GM23338 (cell line): ENCODE results near the gene CCDC120. TPM values are rescaled to one million over a fixed set of nuclear protein-coding genes. Genes with fewer than 3 reads are reported as not detected.

Source experiments
- ATAC-seq: fragments of 200-7000 bp; cut with Tn5 transposase; 3 replicates; pipeline ENCODE4 v1.9.1; 2020
- DNase-seq: peaks from one replicate; pipeline ENCODE4 v3.0.0-alpha.2; 2015; ENCODE audit warnings: low spot score
- H2AFZ ChIP-seq: fragments of 200-600 bp; sonication (generic); 2 replicates; pipeline ENCODE4 v1.8.0; 2016; ENCODE audit warnings: antibody characterized with exemption, mild to moderate bottlenecking, moderate library complexity
- H3F3A ChIP-seq: fragments of 200-600 bp; sonication (generic); replicated peaks from 2 replicates; pipeline ENCODE4 v1.8.0; 2017; ENCODE audit warnings: antibody characterized with exemption, mixed run types, low read depth
- H3K27ac ChIP-seq: fragments of 200-600 bp; sonication (generic); 2 replicates; pipeline ENCODE4 v1.6.1; 2016; ENCODE audit warnings: low read depth
- H3K27me3 ChIP-seq: fragments of 200-600 bp; sonication (generic); 2 replicates; pipeline ENCODE4 v1.8.0; 2016; ENCODE audit warnings: mild to moderate bottlenecking, mixed run types, moderate library complexity; ENCODE audit not compliant: insufficient read depth
- H3K36me3 ChIP-seq: fragments of 200-600 bp; sonication (generic); 2 replicates; pipeline ENCODE4 v1.8.0; 2016; ENCODE audit warnings: mild to moderate bottlenecking; ENCODE audit not compliant: insufficient read depth
- H3K4me1 ChIP-seq: fragments of 200-600 bp; sonication (generic); 2 replicates; pipeline ENCODE4 v1.8.0; 2016; ENCODE audit warnings: mild to moderate bottlenecking, moderate library complexity; ENCODE audit not compliant: insufficient read depth
- H3K4me2 ChIP-seq: fragments of 200-600 bp; sonication (generic); 2 replicates; pipeline ENCODE4 v1.7.1; 2017; ENCODE audit warnings: mixed run types
- H3K4me3 ChIP-seq: fragments of 200-600 bp; sonication (generic); 2 replicates; pipeline ENCODE4 v1.6.1; 2016; ENCODE audit warnings: mixed run types
- H3K79me2 ChIP-seq: fragments of 200-600 bp; sonication (generic); replicated peaks from 2 replicates; pipeline ENCODE4 v1.8.0; 2017; ENCODE audit warnings: mild to moderate bottlenecking; ENCODE audit not compliant: insufficient read depth
- H3K9me2 ChIP-seq: fragments of 200-600 bp; sonication (generic); 2 replicates; pipeline ENCODE4 v1.8.0; 2017; ENCODE audit not compliant: insufficient read depth
- H4K20me1 ChIP-seq: fragments of 200-600 bp; sonication (generic); replicated peaks from 2 replicates; pipeline ENCODE4 v1.8.0; 2017; ENCODE audit warnings: mild to moderate bottlenecking; ENCODE audit not compliant: insufficient read depth
- H3K27ac Mint-ChIP-seq: 2 replicates; pipeline ENCODE4 v1.8.0; 2020; ENCODE audit warnings: inconsistent platforms, mild to moderate bottlenecking, moderate library complexity, mixed read lengths
- H3K27me3 Mint-ChIP-seq: 3 replicates; pipeline ENCODE4 v1.8.0; 2022; ENCODE audit warnings: low read depth, mild to moderate bottlenecking, moderate library complexity, mixed read lengths, inconsistent platforms; ENCODE audit not compliant: insufficient read depth, poor library complexity
- H3K36me3 Mint-ChIP-seq: 3 replicates; pipeline ENCODE4 v1.8.0; 2021; ENCODE audit warnings: low read depth, mild to moderate bottlenecking, inconsistent platforms, moderate library complexity, mixed read lengths
- H3K4me1 Mint-ChIP-seq: 3 replicates; pipeline ENCODE4 v1.8.0; 2020; ENCODE audit warnings: mild to moderate bottlenecking, inconsistent platforms, mixed read lengths
- H3K4me3 Mint-ChIP-seq: 3 replicates; pipeline ENCODE4 v1.8.0; 2021; ENCODE audit warnings: moderate library complexity, mild to moderate bottlenecking, inconsistent platforms, mixed read lengths
- H3K9me3 Mint-ChIP-seq: 3 replicates; pipeline ENCODE4 v1.8.0; 2020; ENCODE audit warnings: moderate library complexity, mild to moderate bottlenecking, inconsistent platforms, mixed read lengths
- CREB1 ChIP-seq: fragments of 250-450 bp; sonication (Bioruptor Pico); IDR thresholded peaks from 2 replicates; pipeline ENCODE4 v1.5.0; 2020; ENCODE audit warnings: low read depth, mild to moderate bottlenecking, moderate library complexity
- CTCF ChIP-seq, 2 experiments: fragments of 200-600 bp in 1 of 2; sonication (generic) in 1 of 2; conservative IDR thresholded peaks; 2 replicates each; pipeline versions ENCODE4 v1.5.1 to v1.6.1; 2016 to 2017; ENCODE audit warnings: antibody characterized with exemption in 2 of 2, low read depth in 2 of 2, mild to moderate bottlenecking in 2 of 2, moderate library complexity in 1 of 2
- EZH2 ChIP-seq: fragments of 200-600 bp; sonication (generic); IDR thresholded peaks from one replicate; pipeline ENCODE4 v1.8.0; 2017; ENCODE audit warnings: antibody characterized with exemption, mild to moderate bottlenecking, low read depth; ENCODE audit not compliant: unreplicated experiment
- EZH2phosphoT487 ChIP-seq: fragments of 200-600 bp; sonication (generic); IDR thresholded peaks from one replicate; pipeline ENCODE4 v1.8.1; 2018; ENCODE audit warnings: antibody characterized with exemption; ENCODE audit not compliant: unreplicated experiment
- JUNB ChIP-seq: IDR thresholded peaks from one replicate; pipeline ENCODE4 v1.6.1; 2016; ENCODE audit warnings: antibody characterized with exemption; ENCODE audit not compliant: unreplicated experiment
- NANOG ChIP-seq: IDR thresholded peaks from 2 replicates; pipeline ENCODE4 v1.6.1; 2016; ENCODE audit warnings: antibody characterized with exemption, borderline replicate concordance
- POLR2AphosphoS5 ChIP-seq: IDR thresholded peaks from 2 replicates; pipeline ENCODE4 v1.6.1; 2016; ENCODE audit warnings: antibody characterized with exemption, low read depth
- STAT1 ChIP-seq: IDR thresholded peaks from one replicate; pipeline ENCODE4 v1.6.1; 2016; ENCODE audit warnings: antibody characterized with exemption; ENCODE audit not compliant: unreplicated experiment
- ZNF114 ChIP-seq: fragments of 250-450 bp; sonication (Bioruptor Pico); IDR thresholded peaks from 2 replicates; pipeline ENCODE4 v1.5.0; 2020; ENCODE audit warnings: mild to moderate bottlenecking, moderate library complexity
- ZNF331 ChIP-seq: fragments of 250-450 bp; sonication (Bioruptor Pico); IDR thresholded peaks from 2 replicates; pipeline ENCODE4 v1.5.0; 2020; ENCODE audit warnings: low read depth, mild to moderate bottlenecking, moderate library complexity
- polyA plus RNA-seq: library from polyadenylated mRNA; unstranded; fragments of >200 nt; fragmentation: Nextera tagmentation; extraction: Ambion mirVana; gene quantifications from 2 replicates; pipeline ENCODE4 v1.2.1, GENCODE V29; 2016
- total RNA-seq: library from RNA; depleted of rRNA; stranded (reverse); fragments of >200 nt; shearing (Covaris generic); gene quantifications from 2 replicates; pipeline ENCODE4 v1.2.3, GENCODE V29; 2014
- TF ChIP-seq, protein P1 (sequence below): IDR thresholded peaks from one replicate; pipeline ENCODE4 v1.6.1; 2018; ENCODE audit warnings: antibody characterized with exemption; ENCODE audit not compliant: unreplicated experiment
- TF ChIP-seq, protein P2 (sequence below): fragments of 250-450 bp; sonication (Bioruptor Pico); IDR thresholded peaks from 2 replicates; pipeline ENCODE4 v1.5.0; 2020; ENCODE audit warnings: mild to moderate bottlenecking, moderate library complexity
- TF ChIP-seq, protein P3 (sequence below): IDR thresholded peaks from 2 replicates; pipeline ENCODE4 v1.6.1; 2016; ENCODE audit warnings: antibody characterized with exemption

CCDC120 gene
- total and polyA plus RNA-seq, 2 experiments from 2014 or later: 3.3 to 9.9 TPM

- no peak overlapping the region for H3K27ac ChIP-seq
- H3K36me3 ChIP-seq: no peaks in the 10 kb centered on the region
- peaks cover 3% of the 10 kb centered on the region; the same call in 2 of the 3 replicates for H3K4me1 Mint-ChIP-seq
- no peaks in the 10 kb centered on the region for H3K4me1 ChIP-seq
- peaks cover 4% of the 10 kb centered on the region for H3K27me3 Mint-ChIP-seq
- no peaks in the 10 kb centered on the region for H3K9me3 Mint-ChIP-seq
- no peak overlapping the region for H3K4me2 ChIP-seq
- 0 out of 2 replicates have a peak, but pooled peaks cover 5% of the 10 kb centered on the region for H3K79me2 ChIP-seq
- peaks cover 9% of the 10 kb centered on the region; the same call in 2 of the 3 replicates for H3K36me3 Mint-ChIP-seq
- no peaks in the 10 kb centered on the region for H3K27me3 ChIP-seq
- TF ChIP-seq ZNF331 (CRISPR knock-in tag) (no peak), EZH2 (no peak), STAT1 (no peak), ZNF114 (CRISPR knock-in tag) (no peak), CTCF (conservative IDR thresholded peaks at IDR 0.05; ENCODE audit: low read depth in 2 of 2) (no peak), EZH2phosphoT487 (no peak), POLR2AphosphoS5 (no peak), CREB1 (CRISPR knock-in tag) (no peak), NANOG (no peak), JUNB (no peak)
- TF ChIP-seq, protein P1, sequence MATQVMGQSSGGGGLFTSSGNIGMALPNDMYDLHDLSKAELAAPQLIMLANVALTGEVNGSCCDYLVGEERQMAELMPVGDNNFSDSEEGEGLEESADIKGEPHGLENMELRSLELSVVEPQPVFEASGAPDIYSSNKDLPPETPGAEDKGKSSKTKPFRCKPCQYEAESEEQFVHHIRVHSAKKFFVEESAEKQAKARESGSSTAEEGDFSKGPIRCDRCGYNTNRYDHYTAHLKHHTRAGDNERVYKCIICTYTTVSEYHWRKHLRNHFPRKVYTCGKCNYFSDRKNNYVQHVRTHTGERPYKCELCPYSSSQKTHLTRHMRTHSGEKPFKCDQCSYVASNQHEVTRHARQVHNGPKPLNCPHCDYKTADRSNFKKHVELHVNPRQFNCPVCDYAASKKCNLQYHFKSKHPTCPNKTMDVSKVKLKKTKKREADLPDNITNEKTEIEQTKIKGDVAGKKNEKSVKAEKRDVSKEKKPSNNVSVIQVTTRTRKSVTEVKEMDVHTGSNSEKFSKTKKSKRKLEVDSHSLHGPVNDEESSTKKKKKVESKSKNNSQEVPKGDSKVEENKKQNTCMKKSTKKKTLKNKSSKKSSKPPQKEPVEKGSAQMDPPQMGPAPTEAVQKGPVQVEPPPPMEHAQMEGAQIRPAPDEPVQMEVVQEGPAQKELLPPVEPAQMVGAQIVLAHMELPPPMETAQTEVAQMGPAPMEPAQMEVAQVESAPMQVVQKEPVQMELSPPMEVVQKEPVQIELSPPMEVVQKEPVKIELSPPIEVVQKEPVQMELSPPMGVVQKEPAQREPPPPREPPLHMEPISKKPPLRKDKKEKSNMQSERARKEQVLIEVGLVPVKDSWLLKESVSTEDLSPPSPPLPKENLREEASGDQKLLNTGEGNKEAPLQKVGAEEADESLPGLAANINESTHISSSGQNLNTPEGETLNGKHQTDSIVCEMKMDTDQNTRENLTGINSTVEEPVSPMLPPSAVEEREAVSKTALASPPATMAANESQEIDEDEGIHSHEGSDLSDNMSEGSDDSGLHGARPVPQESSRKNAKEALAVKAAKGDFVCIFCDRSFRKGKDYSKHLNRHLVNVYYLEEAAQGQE: no peak
- TF ChIP-seq, protein P2, sequence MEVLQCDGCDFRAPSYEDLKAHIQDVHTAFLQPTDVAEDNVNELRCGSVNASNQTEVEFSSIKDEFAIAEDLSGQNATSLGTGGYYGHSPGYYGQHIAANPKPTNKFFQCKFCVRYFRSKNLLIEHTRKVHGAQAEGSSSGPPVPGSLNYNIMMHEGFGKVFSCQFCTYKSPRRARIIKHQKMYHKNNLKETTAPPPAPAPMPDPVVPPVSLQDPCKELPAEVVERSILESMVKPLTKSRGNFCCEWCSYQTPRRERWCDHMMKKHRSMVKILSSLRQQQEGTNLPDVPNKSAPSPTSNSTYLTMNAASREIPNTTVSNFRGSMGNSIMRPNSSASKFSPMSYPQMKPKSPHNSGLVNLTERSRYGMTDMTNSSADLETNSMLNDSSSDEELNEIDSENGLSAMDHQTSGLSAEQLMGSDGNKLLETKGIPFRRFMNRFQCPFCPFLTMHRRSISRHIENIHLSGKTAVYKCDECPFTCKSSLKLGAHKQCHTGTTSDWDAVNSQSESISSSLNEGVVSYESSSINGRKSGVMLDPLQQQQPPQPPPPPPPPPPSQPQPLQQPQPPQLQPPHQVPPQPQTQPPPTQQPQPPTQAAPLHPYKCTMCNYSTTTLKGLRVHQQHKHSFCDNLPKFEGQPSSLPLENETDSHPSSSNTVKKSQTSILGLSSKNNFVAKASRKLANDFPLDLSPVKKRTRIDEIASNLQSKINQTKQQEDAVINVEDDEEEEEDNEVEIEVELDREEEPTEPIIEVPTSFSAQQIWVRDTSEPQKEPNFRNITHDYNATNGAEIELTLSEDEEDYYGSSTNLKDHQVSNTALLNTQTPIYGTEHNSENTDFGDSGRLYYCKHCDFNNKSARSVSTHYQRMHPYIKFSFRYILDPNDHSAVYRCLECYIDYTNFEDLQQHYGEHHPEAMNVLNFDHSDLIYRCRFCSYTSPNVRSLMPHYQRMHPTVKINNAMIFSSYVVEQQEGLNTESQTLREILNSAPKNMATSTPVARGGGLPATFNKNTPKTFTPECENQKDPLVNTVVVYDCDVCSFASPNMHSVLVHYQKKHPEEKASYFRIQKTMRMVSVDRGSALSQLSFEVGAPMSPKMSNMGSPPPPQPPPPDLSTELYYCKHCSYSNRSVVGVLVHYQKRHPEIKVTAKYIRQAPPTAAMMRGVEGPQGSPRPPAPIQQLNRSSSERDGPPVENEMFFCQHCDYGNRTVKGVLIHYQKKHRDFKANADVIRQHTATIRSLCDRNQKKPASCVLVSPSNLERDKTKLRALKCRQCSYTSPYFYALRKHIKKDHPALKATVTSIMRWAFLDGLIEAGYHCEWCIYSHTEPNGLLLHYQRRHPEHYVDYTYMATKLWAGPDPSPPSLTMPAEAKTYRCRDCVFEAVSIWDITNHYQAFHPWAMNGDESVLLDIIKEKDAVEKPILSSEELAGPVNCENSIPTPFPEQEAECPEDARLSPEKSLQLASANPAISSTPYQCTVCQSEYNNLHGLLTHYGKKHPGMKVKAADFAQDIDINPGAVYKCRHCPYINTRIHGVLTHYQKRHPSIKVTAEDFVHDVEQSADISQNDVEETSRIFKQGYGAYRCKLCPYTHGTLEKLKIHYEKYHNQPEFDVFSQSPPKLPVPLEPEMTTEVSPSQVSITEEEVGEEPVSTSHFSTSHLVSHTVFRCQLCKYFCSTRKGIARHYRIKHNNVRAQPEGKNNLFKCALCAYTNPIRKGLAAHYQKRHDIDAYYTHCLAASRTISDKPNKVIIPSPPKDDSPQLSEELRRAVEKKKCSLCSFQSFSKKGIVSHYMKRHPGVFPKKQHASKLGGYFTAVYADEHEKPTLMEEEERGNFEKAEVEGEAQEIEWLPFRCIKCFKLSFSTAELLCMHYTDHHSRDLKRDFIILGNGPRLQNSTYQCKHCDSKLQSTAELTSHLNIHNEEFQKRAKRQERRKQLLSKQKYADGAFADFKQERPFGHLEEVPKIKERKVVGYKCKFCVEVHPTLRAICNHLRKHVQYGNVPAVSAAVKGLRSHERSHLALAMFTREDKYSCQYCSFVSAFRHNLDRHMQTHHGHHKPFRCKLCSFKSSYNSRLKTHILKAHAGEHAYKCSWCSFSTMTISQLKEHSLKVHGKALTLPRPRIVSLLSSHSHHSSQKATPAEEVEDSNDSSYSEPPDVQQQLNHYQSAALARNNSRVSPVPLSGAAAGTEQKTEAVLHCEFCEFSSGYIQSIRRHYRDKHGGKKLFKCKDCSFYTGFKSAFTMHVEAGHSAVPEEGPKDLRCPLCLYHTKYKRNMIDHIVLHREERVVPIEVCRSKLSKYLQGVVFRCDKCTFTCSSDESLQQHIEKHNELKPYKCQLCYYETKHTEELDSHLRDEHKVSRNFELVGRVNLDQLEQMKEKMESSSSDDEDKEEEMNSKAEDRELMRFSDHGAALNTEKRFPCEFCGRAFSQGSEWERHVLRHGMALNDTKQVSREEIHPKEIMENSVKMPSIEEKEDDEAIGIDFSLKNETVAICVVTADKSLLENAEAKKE (CRISPR knock-in tag): no peak
- TF ChIP-seq, protein P3, sequence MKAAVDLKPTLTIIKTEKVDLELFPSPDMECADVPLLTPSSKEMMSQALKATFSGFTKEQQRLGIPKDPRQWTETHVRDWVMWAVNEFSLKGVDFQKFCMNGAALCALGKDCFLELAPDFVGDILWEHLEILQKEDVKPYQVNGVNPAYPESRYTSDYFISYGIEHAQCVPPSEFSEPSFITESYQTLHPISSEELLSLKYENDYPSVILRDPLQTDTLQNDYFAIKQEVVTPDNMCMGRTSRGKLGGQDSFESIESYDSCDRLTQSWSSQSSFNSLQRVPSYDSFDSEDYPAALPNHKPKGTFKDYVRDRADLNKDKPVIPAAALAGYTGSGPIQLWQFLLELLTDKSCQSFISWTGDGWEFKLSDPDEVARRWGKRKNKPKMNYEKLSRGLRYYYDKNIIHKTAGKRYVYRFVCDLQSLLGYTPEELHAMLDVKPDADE: no peak
- no peaks in the 10 kb centered on the region for H3F3A ChIP-seq
- no peak overlapping the region for H2AFZ ChIP-seq
- H4K20me1 ChIP-seq: no peaks in the 10 kb centered on the region
- no peak for DNase-seq
- H3K4me3 Mint-ChIP-seq: no peak overlapping the region
- H3K9me2 ChIP-seq: no peaks in the 10 kb centered on the region
- no peak for ATAC-seq
- H3K27ac Mint-ChIP-seq: no peak overlapping the region
- no peak overlapping the region for H3K4me3 ChIP-seq
Measured at GRCh38 chrX:49064735-49065134, 5.9 kb downstream of the CCDC120 start.
